NCI-H69 (cell line): ENCODE results near the gene EDC3.

Experiments used
- DNase-seq: peaks from one replicate; lab custom pipeline; 2025; lab: John Stamatoyannopoulos, UW

The EDC3 gene

GRCh38 chr15:74624020-74624602 is 71.7 kb downstream of the EDC3 start:
- no peak for DNase-seq

- no peak for DNase-seq
Observed at GRCh38 chr15:74622758-74623157, 73.1 kb downstream of the EDC3 start.

DNA sequence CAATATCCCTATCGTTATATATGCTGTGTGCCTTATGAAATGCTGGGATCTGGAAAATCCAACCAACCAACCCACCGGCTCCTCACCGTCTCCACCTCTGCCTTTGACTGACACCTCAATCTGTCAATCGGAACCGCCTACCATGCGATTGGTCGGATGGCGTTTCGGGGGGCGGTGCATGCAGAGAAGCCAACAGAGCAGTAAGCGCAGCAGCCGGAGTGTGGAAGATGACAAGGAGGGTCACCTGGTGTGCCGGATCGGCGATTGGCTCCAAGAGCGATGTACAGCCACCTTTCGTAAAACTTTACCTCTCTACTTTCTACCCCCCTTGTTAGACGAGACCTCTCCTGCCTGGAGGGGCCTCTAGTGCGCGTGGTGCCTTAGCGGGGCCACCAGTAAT is 73.9 kb downstream of the EDC3 start:
- DNase-seq, result no peak

DNA sequence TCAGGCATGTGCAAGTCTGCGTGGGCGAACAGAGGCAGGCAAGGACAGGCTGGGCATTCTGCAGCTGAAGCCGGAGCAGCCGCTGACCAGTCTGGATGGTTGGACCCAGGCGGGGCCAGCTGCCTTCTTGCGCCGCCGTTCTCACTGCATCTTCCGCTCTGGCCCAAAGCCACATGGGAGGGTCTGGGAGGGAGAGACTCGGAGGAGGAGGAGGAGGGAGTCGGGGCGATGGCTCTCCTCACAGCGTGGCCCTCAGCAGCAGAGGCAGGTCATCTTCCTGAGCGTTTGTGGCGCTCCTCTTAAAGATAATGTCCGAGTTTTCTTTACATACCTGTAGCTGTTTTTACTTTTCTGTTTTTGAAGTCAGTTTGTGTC is 74.3 kb downstream of the EDC3 start:
- DNase-seq, result no peak

DNA sequence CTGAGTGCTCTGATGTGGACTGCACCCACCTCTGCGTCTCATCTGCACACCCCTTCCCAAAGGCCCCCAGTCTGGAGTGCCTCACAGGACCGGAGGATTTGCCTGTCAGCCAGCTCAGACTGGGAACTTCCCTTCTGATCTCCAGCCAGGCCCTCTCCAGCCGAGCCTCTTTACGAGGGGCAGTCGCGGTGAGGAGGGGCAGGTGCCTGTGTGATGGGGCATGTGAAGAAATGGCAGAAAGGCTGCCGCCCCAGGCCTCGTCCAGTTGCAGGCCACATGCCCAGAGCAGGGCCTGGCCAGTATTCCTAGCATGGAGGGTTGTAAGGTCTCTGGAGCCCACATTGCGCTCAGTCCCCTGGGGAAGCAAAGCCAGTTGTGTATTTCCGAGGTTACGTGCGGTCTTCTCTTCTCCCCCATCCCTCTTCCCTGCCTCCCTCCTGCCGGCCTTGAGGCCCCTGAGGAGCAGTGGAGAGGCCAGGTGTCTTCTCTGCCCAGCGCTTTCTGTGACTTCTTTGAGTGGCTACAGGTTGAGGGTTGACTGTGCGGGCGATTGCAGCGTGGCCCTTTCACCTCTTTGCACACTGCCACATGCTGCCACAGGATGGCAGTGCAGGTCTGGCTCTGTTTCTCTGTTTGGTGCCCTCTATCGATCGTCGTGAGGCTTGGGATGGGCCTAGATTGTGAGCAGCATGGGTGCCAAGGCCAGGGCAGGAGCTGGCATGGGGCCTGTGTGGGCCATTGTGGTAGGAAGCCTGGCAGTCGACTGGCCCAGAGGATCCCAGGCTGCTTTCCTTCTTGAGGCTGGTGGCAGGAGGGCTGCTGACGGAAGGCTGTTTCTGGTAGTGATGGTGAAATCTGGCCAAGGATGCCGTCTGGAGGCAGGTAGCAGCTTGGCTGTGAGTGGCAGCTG is 74.9 kb downstream of the EDC3 start:
- peak; percentile 36 for DNase-seq

- DNase-seq, result no peak
Observed at GRCh38 chr15:74619916-74620635, 75.7 kb downstream of the EDC3 start.

DNA sequence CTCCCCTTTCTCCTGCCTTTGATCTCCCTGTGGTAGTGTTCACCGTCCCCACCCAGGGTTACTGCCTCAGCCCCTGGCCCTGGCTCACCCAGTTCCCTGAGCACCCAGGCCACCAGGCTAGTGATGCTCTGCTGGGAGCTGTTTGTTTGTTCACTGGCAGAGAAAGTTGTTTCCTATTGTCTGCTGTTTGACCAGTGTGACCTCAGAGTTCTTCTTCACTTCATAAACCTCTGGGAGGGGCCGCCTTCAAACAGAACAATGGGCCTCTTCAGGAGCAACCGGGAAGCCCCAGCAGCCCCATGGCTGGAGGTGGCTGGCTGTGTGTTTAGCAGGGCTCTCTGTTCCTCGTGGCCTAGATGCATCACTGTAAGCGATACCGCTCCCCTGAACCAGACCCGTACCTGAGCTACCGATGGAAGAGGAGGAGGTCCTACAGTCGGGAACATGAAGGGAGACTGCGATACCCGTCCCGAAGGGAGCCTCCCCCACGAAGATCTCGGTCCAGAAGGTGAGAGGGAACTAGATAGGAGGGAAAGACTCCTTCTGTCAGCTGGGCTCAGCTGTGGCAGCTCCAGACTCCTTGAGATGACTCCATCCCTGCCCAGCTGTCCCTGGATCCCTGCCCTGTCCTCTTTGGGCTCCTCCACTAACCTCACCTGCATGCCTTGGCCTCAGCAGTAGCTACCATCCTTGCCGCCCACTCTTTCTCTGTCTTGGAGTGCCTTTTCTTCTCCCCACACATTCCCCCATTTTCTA is 76.8 kb downstream of the EDC3 start:
- no peak for DNase-seq

DNA sequence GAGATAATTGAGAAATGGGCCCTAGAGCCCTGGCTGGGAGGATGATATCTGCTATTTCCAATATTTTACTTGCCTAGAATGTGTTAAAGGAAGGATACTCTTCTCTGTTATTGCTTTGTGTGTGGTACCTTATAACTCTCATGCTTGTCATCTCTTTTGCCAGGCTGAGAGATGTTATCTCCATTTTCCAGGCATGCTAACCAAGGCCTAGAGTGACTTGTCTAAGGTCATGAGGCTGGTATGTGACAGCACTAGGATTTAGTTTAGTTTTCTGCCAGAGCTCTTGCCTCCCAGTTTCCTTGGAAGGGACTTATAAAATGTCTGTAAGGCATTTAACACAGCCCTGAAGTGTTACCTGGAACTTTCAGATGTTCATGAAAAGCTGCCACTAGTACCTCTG is 78.8 kb downstream of the EDC3 start:
- no peak for DNase-seq

GRCh38 chr15:74616366-74616939 is 79.4 kb downstream of the EDC3 start:
- DNase-seq, result peak; percentile 57

DNA sequence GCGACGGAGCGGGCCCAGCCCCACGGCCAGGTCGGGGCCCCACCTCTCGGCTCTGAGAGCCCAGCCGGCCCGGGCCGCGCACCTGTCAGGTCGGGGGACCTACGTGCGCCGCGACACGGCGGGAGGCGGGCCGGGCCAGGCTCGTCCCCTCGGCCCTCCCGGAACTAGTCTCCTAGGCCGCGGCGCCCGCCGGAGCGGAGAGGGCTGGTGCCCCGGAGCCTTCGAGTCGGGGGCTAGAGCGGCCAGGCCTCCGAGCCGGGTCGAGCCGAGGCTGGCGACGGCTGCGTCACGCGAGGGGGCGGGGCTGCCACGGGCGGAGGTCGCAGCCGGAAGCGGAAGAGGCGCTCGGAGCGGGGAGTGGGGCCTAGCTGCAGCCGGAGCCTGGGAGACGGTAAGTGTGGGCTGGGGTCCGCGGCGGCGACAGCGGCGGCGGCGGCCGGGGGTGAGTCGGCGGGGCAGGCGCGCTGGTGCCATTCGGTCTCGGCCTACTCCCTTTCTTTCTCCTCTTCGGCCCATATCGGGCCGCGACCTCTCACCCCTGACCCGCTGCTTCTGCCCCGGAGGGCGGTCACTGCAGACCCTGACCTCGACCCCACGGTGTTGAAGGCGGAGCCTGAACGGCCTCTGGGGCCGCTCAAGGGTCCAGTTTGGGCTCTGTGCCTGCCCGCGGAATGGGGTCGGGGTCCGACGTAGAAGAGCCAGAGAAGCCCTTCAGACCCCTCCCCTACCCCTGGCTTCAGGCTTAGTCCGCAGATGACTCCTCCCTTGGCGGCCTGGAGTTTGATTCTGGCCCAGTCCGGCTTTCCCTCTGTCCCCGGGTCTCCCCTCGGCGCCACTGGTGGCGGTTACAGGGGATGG is 80.1 kb downstream of the EDC3 start, which contains the start of gene CLK3:
TSS of gene CLK3 (plus strand) at position 329 of the 858 bp plus-strand sequence. CDS start 3,361 bp downstream, outside the sequence.
- peak; percentile 96 for DNase-seq

GRCh38 chr15:74614744-74615507 is 80.9 kb downstream of the EDC3 start:
- DNase-seq, result peak; percentile 83

- no peak for DNase-seq
Observed at GRCh38 chr15:74613953-74614743, 81.7 kb downstream of the EDC3 start.

DNA sequence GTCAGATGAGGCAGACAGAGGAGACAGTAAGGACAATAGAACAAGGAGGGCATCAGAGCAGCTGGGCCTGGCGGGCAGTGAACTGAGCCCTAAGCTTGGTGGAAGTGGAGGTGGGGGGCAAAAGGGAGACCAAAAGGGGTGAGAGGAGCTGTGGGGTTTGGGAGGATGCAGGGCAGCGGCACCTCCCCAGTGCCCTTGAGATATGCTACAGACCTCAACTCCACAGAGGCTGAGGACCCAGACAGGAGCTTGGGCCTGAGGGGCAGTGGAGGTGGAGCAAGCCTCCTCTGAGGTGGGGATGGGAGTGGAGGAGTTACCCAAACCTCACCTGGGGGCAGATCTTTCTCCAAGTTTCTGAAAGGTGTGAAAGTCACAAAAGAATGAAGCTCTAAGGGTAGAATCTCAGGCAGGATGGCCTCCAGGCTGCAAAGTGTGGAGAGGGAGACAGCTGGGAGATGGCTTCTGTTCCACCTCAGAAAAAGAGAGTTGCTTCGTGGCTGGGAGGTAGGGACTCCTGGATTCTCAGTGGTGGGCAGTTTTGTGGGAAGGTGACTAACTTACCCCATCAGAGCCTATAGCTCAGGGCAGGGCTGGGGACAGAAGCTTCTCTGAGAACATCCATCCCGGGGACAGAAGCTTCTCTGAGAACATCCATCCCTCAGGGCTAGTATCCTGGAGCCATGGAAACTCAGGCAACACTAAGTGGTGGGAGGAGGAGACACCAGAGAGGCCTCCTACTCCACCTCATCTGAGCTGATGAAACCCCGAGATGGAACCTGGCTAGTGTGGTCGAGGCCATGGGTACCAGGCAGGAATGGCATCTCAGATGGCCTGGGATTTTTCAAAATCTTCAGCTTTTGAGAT is 82.5 kb downstream of the EDC3 start:
- DNase-seq, result no peak

- DNase-seq, result no peak
Observed at GRCh38 chr15:74612677-74613076, 83.1 kb downstream of the EDC3 start.

DNA sequence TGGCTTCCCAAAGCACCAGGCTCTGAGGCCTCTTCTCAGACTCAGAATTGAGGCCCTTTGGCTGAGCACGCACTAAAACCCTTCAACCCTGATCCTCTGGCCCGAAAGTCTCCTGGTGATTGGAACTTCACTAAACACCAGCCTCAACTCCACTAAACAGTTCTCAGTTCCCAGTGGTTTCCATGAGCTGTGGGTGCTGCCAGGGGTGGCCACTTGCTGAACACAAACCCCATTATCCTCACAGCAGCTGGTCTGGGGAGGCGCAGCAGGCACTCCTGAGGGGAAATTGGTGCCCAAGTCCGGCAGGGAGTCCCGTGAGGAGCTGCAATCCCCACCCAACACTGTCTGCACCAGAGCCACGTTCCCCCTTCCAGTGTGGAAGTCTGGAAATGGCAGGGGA is 84.0 kb downstream of the EDC3 start:
- no peak for DNase-seq

- no peak for DNase-seq
Observed at GRCh38 chr15:74611341-74611740, 84.5 kb downstream of the EDC3 start.

DNA sequence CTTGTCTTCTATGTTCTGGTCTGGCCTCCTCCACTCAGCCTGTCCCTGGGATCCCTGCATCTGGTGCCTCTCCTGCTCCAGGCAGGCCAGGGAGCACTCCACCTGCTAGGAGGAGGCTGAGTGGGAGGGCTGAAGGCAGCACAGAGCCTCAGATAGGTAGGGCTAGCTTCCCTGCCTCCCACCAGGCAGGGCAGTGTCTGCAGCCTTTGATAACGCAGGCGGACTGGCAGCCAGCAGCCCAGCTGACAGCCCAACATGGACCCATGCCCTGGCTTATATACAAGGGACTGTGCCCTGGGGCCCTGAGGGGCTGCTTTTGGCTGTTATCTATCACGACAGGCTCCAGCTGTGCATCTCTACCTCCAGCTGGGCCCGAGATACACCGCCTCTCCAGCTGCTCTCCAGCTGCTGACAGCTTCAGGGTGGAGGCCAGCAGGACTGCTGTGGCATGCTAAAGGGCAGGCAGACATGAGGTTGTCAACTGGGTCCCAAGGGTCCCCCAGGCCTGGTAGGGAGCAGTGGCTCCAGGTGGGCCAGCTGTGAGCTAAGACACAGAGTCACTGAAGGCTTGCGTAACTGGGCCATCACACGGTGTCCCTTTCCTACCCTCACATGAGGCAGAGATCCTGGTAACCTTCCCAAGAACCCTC is 85.4 kb downstream of the EDC3 start:
- DNase-seq, result peak; percentile 69

- DNase-seq, result no peak
Observed at GRCh38 chr15:74609938-74610301, 85.9 kb downstream of the EDC3 start.
